ENCODE results near the gene SS18L1. TPM values are rescaled to one million over a fixed set of nuclear protein-coding genes. Genes with fewer than 3 reads are reported as not detected.

SS18L1 gene
- total and polyA plus RNA-seq, 3 donors from 2014 or later, result 16.2 to 69.5 (median 54.6) TPM

- 53 to 61% methylated on average over 8 of the region's 8 CpGs for WGBS, 2 donors
- Histone ChIP-seq H3K36me3 (ENCODE audit: low read depth, missing control alignments) (no peaks in the 10 kb centered on the region), H3K27me3 (no peaks in the 10 kb centered on the region), H3K27ac (peak overlapping the region in 1 of 2 donors; percentile 45), H3K9me3 (no peaks in the 10 kb centered on the region), H3K4me3 (no peak overlapping the region), H3K4me1 (peaks cover 14% of the 10 kb centered on the region)
- TF ChIP-seq POLR2A (IDR thresholded peaks at IDR 0.05) (no peak), CTCF (IDR thresholded peaks at IDR 0.05) (peak; percentile 66 to 71 (median 71))
- intact Hi-C loops (cut with DNase I; ENCODE audit: low total_unique reads), result no loop called here
- DNase-seq, result peak; percentile 81
Observed at GRCh38 chr20:62136283-62137091, 7.1 kb upstream of the SS18L1 start.

- Histone ChIP-seq H3K4me3 (no peak overlapping the region), H3K9me3 (no peaks in the 10 kb centered on the region), H3K27ac (no peak overlapping the region), H3K27me3 (no peaks in the 10 kb centered on the region), H3K4me1 (peaks cover 19% of the 10 kb centered on the region), H3K36me3 (ENCODE audit: low read depth, missing control alignments) (no peaks in the 10 kb centered on the region)
- 71 to 82% methylated on average over 6 of the region's 6 CpGs for WGBS, 2 donors
- TF ChIP-seq CTCF (IDR thresholded peaks at IDR 0.05) (no peak), POLR2A (IDR thresholded peaks at IDR 0.05) (no peak)
- intact Hi-C loops (cut with DNase I; ENCODE audit: low total_unique reads), result no loop called here
- no peak for DNase-seq
Observed at GRCh38 chr20:62137092-62137384, 6.5 kb upstream of the SS18L1 start.

- Histone ChIP-seq H3K27ac (no peak overlapping the region), H3K36me3 (ENCODE audit: low read depth, missing control alignments) (no peaks in the 10 kb centered on the region), H3K4me3 (no peak overlapping the region), H3K9me3 (no peaks in the 10 kb centered on the region), H3K4me1 (peaks cover 20% of the 10 kb centered on the region), H3K27me3 (no peaks in the 10 kb centered on the region)
- 66 to 78% methylated on average over 8 of the region's 8 CpGs for WGBS, 2 donors
- TF ChIP-seq CTCF (IDR thresholded peaks at IDR 0.05), result no peak
- TF ChIP-seq POLR2A (IDR thresholded peaks at IDR 0.05), result no peak
- DNase-seq, result no peak
- intact Hi-C loops (cut with DNase I; ENCODE audit: low total_unique reads), result no loop called here
Observed at GRCh38 chr20:62137478-62138203, 5.9 kb upstream of the SS18L1 start.

- peaks cover 20% of the 10 kb centered on the region for H3K4me1 ChIP-seq
- WGBS, 2 donors, result 78 to 83% methylated on average over 11 of the region's 11 CpGs
- TF ChIP-seq CTCF (IDR thresholded peaks at IDR 0.05) (no peak), POLR2A (IDR thresholded peaks at IDR 0.05) (no peak)
- H3K9me3 ChIP-seq, result no peaks in the 10 kb centered on the region
- no peaks in the 10 kb centered on the region for H3K36me3 ChIP-seq (ENCODE audit: low read depth, missing control alignments)
- no peaks in the 10 kb centered on the region for H3K27me3 ChIP-seq
- H3K4me3 ChIP-seq, result no peak overlapping the region
- intact Hi-C loops (cut with DNase I; ENCODE audit: low total_unique reads), result no loop called here
- no peak overlapping the region for H3K27ac ChIP-seq
- no peak for DNase-seq
Observed at GRCh38 chr20:62138204-62138543, 5.4 kb upstream of the SS18L1 start.

Measured in testis (tissue), 3 donors.